Fibroblast of lung (primary cell): ENCODE data around the gene SLC8A2. TPM values are rescaled to one million over a fixed set of nuclear protein-coding genes. Genes with fewer than 3 reads are reported as not detected.
"Not testable (repeated sequence)": the region's sequence is repeated elsewhere in the genome, so short reads cannot be mapped to it uniquely, and the experiment has no call there.

Experiments used
- DNase-seq, 2 donors: peaks; one replicate each; pipeline versions ENCODE4 v3.0.0 to v3.0.0-alpha.2; 2010; ENCODE audit warnings: low read depth in 2 of 2
- H2AFZ ChIP-seq: 2 replicates; pipeline ENCODE4 v1.5.1; 2012; ENCODE audit warnings: low read length, control low read depth, inconsistent platforms
- H3K27ac ChIP-seq: 2 replicates; pipeline ENCODE4 v1.5.1; 2011; ENCODE audit warnings: low read length, control low read depth; ENCODE audit not compliant: insufficient read depth
- H3K27me3 ChIP-seq: 2 replicates; pipeline ENCODE4 v1.5.1; 2011; ENCODE audit warnings: mild to moderate bottlenecking, low read length; ENCODE audit not compliant: control insufficient read depth, insufficient read depth
- H3K36me3 ChIP-seq: 2 replicates; pipeline ENCODE4 v1.5.1; 2011; ENCODE audit warnings: low read length; ENCODE audit not compliant: control insufficient read depth, insufficient read depth
- H3K4me1 ChIP-seq: 2 replicates; pipeline ENCODE4 v1.5.1; 2011; ENCODE audit warnings: low read length; ENCODE audit not compliant: control insufficient read depth, insufficient read depth; ENCODE audit errors: extremely low read depth
- H3K4me2 ChIP-seq: 2 replicates; pipeline ENCODE4 v1.5.1; 2011; ENCODE audit warnings: low read length, control low read depth; ENCODE audit not compliant: insufficient read depth; ENCODE audit errors: extremely low read depth
- H3K4me3 ChIP-seq, 4 experiments: fragments of 200-600 bp in 1 of 4; sonication (generic) in 1 of 4; replicated peaks in 1 of 4; 2 replicates each; pipeline ENCODE4 v1.5.1; 2011 to 2016; ENCODE audit warnings: low read length in 4 of 4, low read depth in 3 of 4, mild to moderate bottlenecking in 3 of 4, control low read depth in 2 of 4, inconsistent platforms in 1 of 4, mixed read lengths in 1 of 4; ENCODE audit not compliant: insufficient read depth in 1 of 4; ENCODE audit errors: control extremely low read depth in 1 of 4
- H3K79me2 ChIP-seq: 2 replicates; pipeline ENCODE4 v1.5.1; 2012; ENCODE audit warnings: mild to moderate bottlenecking, low read length, inconsistent platforms; ENCODE audit not compliant: control insufficient read depth, insufficient read depth
- H3K9ac ChIP-seq: 2 replicates; pipeline ENCODE4 v1.5.1; 2011; ENCODE audit warnings: mild to moderate bottlenecking, low read length, control low read depth; ENCODE audit not compliant: insufficient read depth
- H3K9me3 ChIP-seq: 2 replicates; pipeline ENCODE4 v1.5.1; 2012; ENCODE audit warnings: low read depth, low read length; ENCODE audit not compliant: control insufficient read depth, insufficient read depth
- H4K20me1 ChIP-seq: 2 replicates; pipeline ENCODE4 v1.5.1; 2011; ENCODE audit warnings: low read length; ENCODE audit not compliant: control insufficient read depth, insufficient read depth; ENCODE audit errors: extremely low read depth
- CTCF ChIP-seq, 2 donors: IDR thresholded peaks in 1 of 2; conservative IDR thresholded peaks in 1 of 2; 1 replicate in 1 of 2; 2 replicates in 1 of 2; pipeline ENCODE4 v1.5.1; 2011 to 2012; ENCODE audit warnings: low read length in 2 of 2, control low read depth in 1 of 2, inconsistent platforms in 1 of 2, low read depth in 1 of 2, mild to moderate bottlenecking in 1 of 2
- EZH2 ChIP-seq: IDR thresholded peaks from 2 replicates; pipeline ENCODE4 v1.5.1; 2012; ENCODE audit warnings: low read length, control low read depth, mild to moderate bottlenecking; ENCODE audit errors: missing control alignments
- polyA plus RNA-seq, 2 donors: library from polyadenylated mRNA; depleted of rRNA in 1 of 2; stranded (reverse) in 1 of 2; unstranded in 1 of 2; fragments of >200 nt; gene quantifications; 2 replicates each; pipeline ENCODE4 v1.2.1, GENCODE V29; 2011 to 2012; ENCODE audit warnings: missing spikeins in 1 of 2
- total RNA-seq: library from RNA; depleted of rRNA; stranded (reverse); fragments of >200 nt; gene quantifications from 2 replicates; pipeline ENCODE4 v1.2.1, GENCODE V29; 2014

The SLC8A2 gene
- total and polyA plus RNA-seq, 2 donors (not counting 1 experiment from before 2014, with no cell fraction given) = under 0.01 TPM; not detected in 1

- Histone ChIP-seq H3K27me3 (no peaks in the 10 kb centered on the region), H3K27ac (no peak overlapping the region), H4K20me1 (no peaks in the 10 kb centered on the region), H3K79me2 (no peaks in the 10 kb centered on the region), H3K36me3 (peaks cover 20% of the 10 kb centered on the region), H2AFZ (no peak overlapping the region), H3K9ac (no peak overlapping the region), H3K4me1 (peaks cover 2% of the 10 kb centered on the region), H3K4me2 (no peak overlapping the region), H3K9me3 (no peaks in the 10 kb centered on the region), H3K4me3 (no peak overlapping the region)
- no peak for DNase-seq
- TF ChIP-seq CTCF (conservative IDR thresholded peaks at IDR 0.05 in 1 of 2, IDR thresholded peaks at IDR 0.05 in 1 of 2; ENCODE audit: low read depth in 1 of 2, low read length in 2 of 2) (no peak), EZH2 (no peak)
Measured at GRCh38 chr19:47487551-47488515, 16.1 kb upstream of the SLC8A2 start.

GRCh38 chr19:47486900-47487299 is 15.2 kb upstream of the SLC8A2 start:
- no peaks in the 10 kb centered on the region for H3K79me2 ChIP-seq
- TF ChIP-seq EZH2 = no peak
- TF ChIP-seq CTCF (conservative IDR thresholded peaks at IDR 0.05 in 1 of 2, IDR thresholded peaks at IDR 0.05 in 1 of 2; ENCODE audit: low read depth in 1 of 2, low read length in 2 of 2) = no peak
- H3K4me2 ChIP-seq = no peak overlapping the region
- H3K9me3 ChIP-seq = no peaks in the 10 kb centered on the region
- no peak overlapping the region for H3K9ac ChIP-seq
- no peaks in the 10 kb centered on the region for H3K27me3 ChIP-seq
- DNase-seq = no peak
- no peak overlapping the region for H3K27ac ChIP-seq
- H3K4me3 ChIP-seq = no peak overlapping the region
- H4K20me1 ChIP-seq = no peaks in the 10 kb centered on the region
- H3K36me3 ChIP-seq = peaks cover 15% of the 10 kb centered on the region
- peaks cover 2% of the 10 kb centered on the region for H3K4me1 ChIP-seq
- no peak overlapping the region for H2AFZ ChIP-seq

- H3K4me2 ChIP-seq, H3K27me3 ChIP-seq, H3K9me3 ChIP-seq, H3K27ac ChIP-seq, H3K4me3 ChIP-seq, H3K4me1 ChIP-seq, DNase-seq, H2AFZ ChIP-seq, H4K20me1 ChIP-seq, H3K79me2 ChIP-seq, H3K9ac ChIP-seq: not testable (repeated sequence)
- H3K36me3 ChIP-seq = peaks cover 10% of the 10 kb centered on the region
Measured at GRCh38 chr19:47486220-47486619, 14.5 kb upstream of the SLC8A2 start.
